Erythroblast (primary cell): Measurements from ENCODE around the gene P2RX5.

Experiments used
- GATA1 ChIP-seq: IDR thresholded peaks from 2 replicates; pipeline ENCODE4 v1.6.1; 2011; ENCODE audit warnings: low read depth, mild to moderate bottlenecking, control low read depth, low read length, moderate library complexity
- POLR2A ChIP-seq: IDR thresholded peaks from 2 replicates; pipeline ENCODE4 v1.6.1; 2011; ENCODE audit warnings: mild to moderate bottlenecking, low read length

DNA sequence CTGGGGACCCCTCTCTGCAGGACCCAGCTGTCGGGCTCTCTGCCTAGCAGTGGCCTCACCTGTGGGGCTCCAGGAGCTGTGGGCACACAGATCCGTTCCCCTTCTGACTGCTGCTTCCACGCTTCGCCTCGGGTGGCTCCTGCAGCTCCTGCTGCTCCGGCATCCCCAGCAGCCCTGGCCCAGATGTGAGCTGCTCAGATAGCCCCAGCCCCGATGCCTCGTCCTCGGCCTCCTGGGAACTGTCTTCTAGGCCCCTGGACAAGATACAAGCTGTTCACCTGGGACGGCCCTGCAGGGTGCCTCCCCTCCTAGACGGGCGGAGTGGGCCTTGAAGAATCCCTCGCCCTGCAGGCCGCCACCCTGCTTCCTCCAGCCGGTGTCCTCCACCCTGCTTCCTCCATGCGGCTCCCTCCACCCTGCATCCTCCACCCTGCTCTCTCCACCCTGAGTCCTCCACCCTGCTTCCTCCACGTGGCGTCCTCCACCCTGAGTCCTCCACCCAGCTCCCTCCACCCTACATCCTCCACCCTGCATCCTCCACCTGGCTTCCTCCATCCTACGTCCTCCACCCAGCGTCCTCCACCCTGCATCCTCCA is 16.3 kb downstream of the P2RX5 start:
- TF ChIP-seq POLR2A, result no peak
- TF ChIP-seq GATA1, result no peak
